GM23338 (cell line): ENCODE results near the gene CHAF1B. TPM values are rescaled to one million over a fixed set of nuclear protein-coding genes. Genes with fewer than 3 reads are reported as not detected.

Experiments
- ATAC-seq: fragments of 200-7000 bp; cut with Tn5 transposase; 3 replicates; pipeline ENCODE4 v1.9.1; 2020
- DNase-seq: peaks from one replicate; pipeline ENCODE4 v3.0.0-alpha.2; 2015; ENCODE audit warnings: low spot score
- H2AFZ ChIP-seq: fragments of 200-600 bp; sonication (generic); 2 replicates; pipeline ENCODE4 v1.8.0; 2016; ENCODE audit warnings: antibody characterized with exemption, mild to moderate bottlenecking, moderate library complexity
- H3F3A ChIP-seq: fragments of 200-600 bp; sonication (generic); replicated peaks from 2 replicates; pipeline ENCODE4 v1.8.0; 2017; ENCODE audit warnings: antibody characterized with exemption, mixed run types, low read depth
- H3K27ac ChIP-seq: fragments of 200-600 bp; sonication (generic); 2 replicates; pipeline ENCODE4 v1.6.1; 2016; ENCODE audit warnings: low read depth
- H3K27me3 ChIP-seq: fragments of 200-600 bp; sonication (generic); 2 replicates; pipeline ENCODE4 v1.8.0; 2016; ENCODE audit warnings: mild to moderate bottlenecking, mixed run types, moderate library complexity; ENCODE audit not compliant: insufficient read depth
- H3K36me3 ChIP-seq: fragments of 200-600 bp; sonication (generic); 2 replicates; pipeline ENCODE4 v1.8.0; 2016; ENCODE audit warnings: mild to moderate bottlenecking; ENCODE audit not compliant: insufficient read depth
- H3K4me1 ChIP-seq: fragments of 200-600 bp; sonication (generic); 2 replicates; pipeline ENCODE4 v1.8.0; 2016; ENCODE audit warnings: mild to moderate bottlenecking, moderate library complexity; ENCODE audit not compliant: insufficient read depth
- H3K4me2 ChIP-seq: fragments of 200-600 bp; sonication (generic); 2 replicates; pipeline ENCODE4 v1.7.1; 2017; ENCODE audit warnings: mixed run types
- H3K4me3 ChIP-seq: fragments of 200-600 bp; sonication (generic); 2 replicates; pipeline ENCODE4 v1.6.1; 2016; ENCODE audit warnings: mixed run types
- H3K79me2 ChIP-seq: fragments of 200-600 bp; sonication (generic); replicated peaks from 2 replicates; pipeline ENCODE4 v1.8.0; 2017; ENCODE audit warnings: mild to moderate bottlenecking; ENCODE audit not compliant: insufficient read depth
- H3K9me2 ChIP-seq: fragments of 200-600 bp; sonication (generic); 2 replicates; pipeline ENCODE4 v1.8.0; 2017; ENCODE audit not compliant: insufficient read depth
- H4K20me1 ChIP-seq: fragments of 200-600 bp; sonication (generic); replicated peaks from 2 replicates; pipeline ENCODE4 v1.8.0; 2017; ENCODE audit warnings: mild to moderate bottlenecking; ENCODE audit not compliant: insufficient read depth
- H3K27ac Mint-ChIP-seq: 2 replicates; pipeline ENCODE4 v1.8.0; 2020; ENCODE audit warnings: inconsistent platforms, mild to moderate bottlenecking, moderate library complexity, mixed read lengths
- H3K27me3 Mint-ChIP-seq: 3 replicates; pipeline ENCODE4 v1.8.0; 2022; ENCODE audit warnings: low read depth, mild to moderate bottlenecking, moderate library complexity, mixed read lengths, inconsistent platforms; ENCODE audit not compliant: insufficient read depth, poor library complexity
- H3K36me3 Mint-ChIP-seq: 3 replicates; pipeline ENCODE4 v1.8.0; 2021; ENCODE audit warnings: low read depth, mild to moderate bottlenecking, inconsistent platforms, moderate library complexity, mixed read lengths
- H3K4me1 Mint-ChIP-seq: 3 replicates; pipeline ENCODE4 v1.8.0; 2020; ENCODE audit warnings: mild to moderate bottlenecking, inconsistent platforms, mixed read lengths
- H3K4me3 Mint-ChIP-seq: 3 replicates; pipeline ENCODE4 v1.8.0; 2021; ENCODE audit warnings: moderate library complexity, mild to moderate bottlenecking, inconsistent platforms, mixed read lengths
- H3K9me3 Mint-ChIP-seq: 3 replicates; pipeline ENCODE4 v1.8.0; 2020; ENCODE audit warnings: moderate library complexity, mild to moderate bottlenecking, inconsistent platforms, mixed read lengths
- CREB1 ChIP-seq: fragments of 250-450 bp; sonication (Bioruptor Pico); IDR thresholded peaks from 2 replicates; pipeline ENCODE4 v1.5.0; 2020; ENCODE audit warnings: low read depth, mild to moderate bottlenecking, moderate library complexity
- EZH2 ChIP-seq: fragments of 200-600 bp; sonication (generic); IDR thresholded peaks from one replicate; pipeline ENCODE4 v1.8.0; 2017; ENCODE audit warnings: antibody characterized with exemption, mild to moderate bottlenecking, low read depth; ENCODE audit not compliant: unreplicated experiment
- EZH2phosphoT487 ChIP-seq: fragments of 200-600 bp; sonication (generic); IDR thresholded peaks from one replicate; pipeline ENCODE4 v1.8.1; 2018; ENCODE audit warnings: antibody characterized with exemption; ENCODE audit not compliant: unreplicated experiment
- JUNB ChIP-seq: IDR thresholded peaks from one replicate; pipeline ENCODE4 v1.6.1; 2016; ENCODE audit warnings: antibody characterized with exemption; ENCODE audit not compliant: unreplicated experiment
- NANOG ChIP-seq: IDR thresholded peaks from 2 replicates; pipeline ENCODE4 v1.6.1; 2016; ENCODE audit warnings: antibody characterized with exemption, borderline replicate concordance
- POLR2AphosphoS5 ChIP-seq: IDR thresholded peaks from 2 replicates; pipeline ENCODE4 v1.6.1; 2016; ENCODE audit warnings: antibody characterized with exemption, low read depth
- STAT1 ChIP-seq: IDR thresholded peaks from one replicate; pipeline ENCODE4 v1.6.1; 2016; ENCODE audit warnings: antibody characterized with exemption; ENCODE audit not compliant: unreplicated experiment
- ZNF114 ChIP-seq: fragments of 250-450 bp; sonication (Bioruptor Pico); IDR thresholded peaks from 2 replicates; pipeline ENCODE4 v1.5.0; 2020; ENCODE audit warnings: mild to moderate bottlenecking, moderate library complexity
- ZNF331 ChIP-seq: fragments of 250-450 bp; sonication (Bioruptor Pico); IDR thresholded peaks from 2 replicates; pipeline ENCODE4 v1.5.0; 2020; ENCODE audit warnings: low read depth, mild to moderate bottlenecking, moderate library complexity
- polyA plus RNA-seq: library from polyadenylated mRNA; unstranded; fragments of >200 nt; fragmentation: Nextera tagmentation; extraction: Ambion mirVana; gene quantifications from 2 replicates; pipeline ENCODE4 v1.2.1, GENCODE V29; 2016
- total RNA-seq: library from RNA; depleted of rRNA; stranded (reverse); fragments of >200 nt; shearing (Covaris generic); gene quantifications from 2 replicates; pipeline ENCODE4 v1.2.3, GENCODE V29; 2014
- TF ChIP-seq, protein P1 (sequence below), 2 experiments: fragments of 200-600 bp in 1 of 2; sonication (generic) in 1 of 2; conservative IDR thresholded peaks; 2 replicates each; pipeline versions ENCODE4 v1.5.1 to v1.6.1; 2016 to 2017; ENCODE audit warnings: antibody characterized with exemption in 2 of 2, low read depth in 2 of 2, mild to moderate bottlenecking in 2 of 2, moderate library complexity in 1 of 2
- TF ChIP-seq, protein P2 (sequence below): IDR thresholded peaks from one replicate; pipeline ENCODE4 v1.6.1; 2018; ENCODE audit warnings: antibody characterized with exemption; ENCODE audit not compliant: unreplicated experiment
- TF ChIP-seq, protein P3 (sequence below): IDR thresholded peaks from 2 replicates; pipeline ENCODE4 v1.6.1; 2016; ENCODE audit warnings: antibody characterized with exemption
- TF ChIP-seq, protein P4 (sequence below): fragments of 250-450 bp; sonication (Bioruptor Pico); IDR thresholded peaks from 2 replicates; pipeline ENCODE4 v1.5.0; 2020; ENCODE audit warnings: mild to moderate bottlenecking, moderate library complexity

CHAF1B gene
- total and polyA plus RNA-seq, 2 experiments from 2014 or later = 7.9 to 13.1 TPM

DNA sequence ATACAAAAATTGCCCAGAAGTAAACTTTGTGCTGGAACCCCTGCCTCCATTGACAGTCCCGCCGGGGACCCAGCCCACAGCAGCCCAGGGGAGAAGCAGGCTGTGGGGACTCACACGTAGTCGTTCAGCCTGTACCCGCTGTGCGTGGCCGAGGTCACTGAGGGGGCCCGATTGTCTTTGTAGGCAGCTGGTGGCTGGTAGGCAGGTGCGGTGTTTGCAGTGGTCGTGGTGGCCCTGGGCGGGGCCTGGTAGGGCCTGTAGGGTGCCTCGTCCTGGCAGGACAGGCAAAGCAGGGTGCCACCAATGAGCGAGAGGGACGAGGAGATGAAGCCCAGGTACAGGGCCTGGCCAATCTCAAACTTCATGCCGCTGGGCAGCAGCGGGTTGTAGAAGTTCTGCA, 75.7 kb downstream of the CHAF1B start:
- Histone ChIP-seq H2AFZ (no peak overlapping the region), H3K4me3 (no peak overlapping the region), H3K4me1 (no peaks in the 10 kb centered on the region), H3K27me3 (no peaks in the 10 kb centered on the region), H3K4me2 (no peak overlapping the region), H3K79me2 (no peaks in the 10 kb centered on the region), H3K27ac (no peak overlapping the region), H3F3A (no peaks in the 10 kb centered on the region), H4K20me1 (no peaks in the 10 kb centered on the region), H3K36me3 (no peaks in the 10 kb centered on the region), H3K9me2 (no peaks in the 10 kb centered on the region)
- ATAC-seq (no peak), DNase-seq (no peak)
- H3K4me1 Mint-ChIP-seq = peaks cover 21% of the 10 kb centered on the region
- no peaks in the 10 kb centered on the region for H3K9me3 Mint-ChIP-seq
- H3K4me3 Mint-ChIP-seq = no peak overlapping the region
- H3K27ac Mint-ChIP-seq = no peak overlapping the region
- H3K36me3 Mint-ChIP-seq = no peaks in the 10 kb centered on the region
- TF ChIP-seq JUNB (no peak), EZH2phosphoT487 (no peak), CREB1 (CRISPR knock-in tag) (no peak), ZNF331 (CRISPR knock-in tag) (no peak), ZNF114 (no peak), STAT1 (no peak), EZH2 (no peak), POLR2AphosphoS5 (no peak), NANOG (no peak)
- TF ChIP-seq, protein P1, sequence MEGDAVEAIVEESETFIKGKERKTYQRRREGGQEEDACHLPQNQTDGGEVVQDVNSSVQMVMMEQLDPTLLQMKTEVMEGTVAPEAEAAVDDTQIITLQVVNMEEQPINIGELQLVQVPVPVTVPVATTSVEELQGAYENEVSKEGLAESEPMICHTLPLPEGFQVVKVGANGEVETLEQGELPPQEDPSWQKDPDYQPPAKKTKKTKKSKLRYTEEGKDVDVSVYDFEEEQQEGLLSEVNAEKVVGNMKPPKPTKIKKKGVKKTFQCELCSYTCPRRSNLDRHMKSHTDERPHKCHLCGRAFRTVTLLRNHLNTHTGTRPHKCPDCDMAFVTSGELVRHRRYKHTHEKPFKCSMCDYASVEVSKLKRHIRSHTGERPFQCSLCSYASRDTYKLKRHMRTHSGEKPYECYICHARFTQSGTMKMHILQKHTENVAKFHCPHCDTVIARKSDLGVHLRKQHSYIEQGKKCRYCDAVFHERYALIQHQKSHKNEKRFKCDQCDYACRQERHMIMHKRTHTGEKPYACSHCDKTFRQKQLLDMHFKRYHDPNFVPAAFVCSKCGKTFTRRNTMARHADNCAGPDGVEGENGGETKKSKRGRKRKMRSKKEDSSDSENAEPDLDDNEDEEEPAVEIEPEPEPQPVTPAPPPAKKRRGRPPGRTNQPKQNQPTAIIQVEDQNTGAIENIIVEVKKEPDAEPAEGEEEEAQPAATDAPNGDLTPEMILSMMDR (conservative IDR thresholded peaks at IDR 0.05; ENCODE audit: low read depth in 2 of 2) = no peak
- TF ChIP-seq, protein P2, sequence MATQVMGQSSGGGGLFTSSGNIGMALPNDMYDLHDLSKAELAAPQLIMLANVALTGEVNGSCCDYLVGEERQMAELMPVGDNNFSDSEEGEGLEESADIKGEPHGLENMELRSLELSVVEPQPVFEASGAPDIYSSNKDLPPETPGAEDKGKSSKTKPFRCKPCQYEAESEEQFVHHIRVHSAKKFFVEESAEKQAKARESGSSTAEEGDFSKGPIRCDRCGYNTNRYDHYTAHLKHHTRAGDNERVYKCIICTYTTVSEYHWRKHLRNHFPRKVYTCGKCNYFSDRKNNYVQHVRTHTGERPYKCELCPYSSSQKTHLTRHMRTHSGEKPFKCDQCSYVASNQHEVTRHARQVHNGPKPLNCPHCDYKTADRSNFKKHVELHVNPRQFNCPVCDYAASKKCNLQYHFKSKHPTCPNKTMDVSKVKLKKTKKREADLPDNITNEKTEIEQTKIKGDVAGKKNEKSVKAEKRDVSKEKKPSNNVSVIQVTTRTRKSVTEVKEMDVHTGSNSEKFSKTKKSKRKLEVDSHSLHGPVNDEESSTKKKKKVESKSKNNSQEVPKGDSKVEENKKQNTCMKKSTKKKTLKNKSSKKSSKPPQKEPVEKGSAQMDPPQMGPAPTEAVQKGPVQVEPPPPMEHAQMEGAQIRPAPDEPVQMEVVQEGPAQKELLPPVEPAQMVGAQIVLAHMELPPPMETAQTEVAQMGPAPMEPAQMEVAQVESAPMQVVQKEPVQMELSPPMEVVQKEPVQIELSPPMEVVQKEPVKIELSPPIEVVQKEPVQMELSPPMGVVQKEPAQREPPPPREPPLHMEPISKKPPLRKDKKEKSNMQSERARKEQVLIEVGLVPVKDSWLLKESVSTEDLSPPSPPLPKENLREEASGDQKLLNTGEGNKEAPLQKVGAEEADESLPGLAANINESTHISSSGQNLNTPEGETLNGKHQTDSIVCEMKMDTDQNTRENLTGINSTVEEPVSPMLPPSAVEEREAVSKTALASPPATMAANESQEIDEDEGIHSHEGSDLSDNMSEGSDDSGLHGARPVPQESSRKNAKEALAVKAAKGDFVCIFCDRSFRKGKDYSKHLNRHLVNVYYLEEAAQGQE = no peak
- TF ChIP-seq, protein P3, sequence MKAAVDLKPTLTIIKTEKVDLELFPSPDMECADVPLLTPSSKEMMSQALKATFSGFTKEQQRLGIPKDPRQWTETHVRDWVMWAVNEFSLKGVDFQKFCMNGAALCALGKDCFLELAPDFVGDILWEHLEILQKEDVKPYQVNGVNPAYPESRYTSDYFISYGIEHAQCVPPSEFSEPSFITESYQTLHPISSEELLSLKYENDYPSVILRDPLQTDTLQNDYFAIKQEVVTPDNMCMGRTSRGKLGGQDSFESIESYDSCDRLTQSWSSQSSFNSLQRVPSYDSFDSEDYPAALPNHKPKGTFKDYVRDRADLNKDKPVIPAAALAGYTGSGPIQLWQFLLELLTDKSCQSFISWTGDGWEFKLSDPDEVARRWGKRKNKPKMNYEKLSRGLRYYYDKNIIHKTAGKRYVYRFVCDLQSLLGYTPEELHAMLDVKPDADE = no peak
- TF ChIP-seq, protein P4, sequence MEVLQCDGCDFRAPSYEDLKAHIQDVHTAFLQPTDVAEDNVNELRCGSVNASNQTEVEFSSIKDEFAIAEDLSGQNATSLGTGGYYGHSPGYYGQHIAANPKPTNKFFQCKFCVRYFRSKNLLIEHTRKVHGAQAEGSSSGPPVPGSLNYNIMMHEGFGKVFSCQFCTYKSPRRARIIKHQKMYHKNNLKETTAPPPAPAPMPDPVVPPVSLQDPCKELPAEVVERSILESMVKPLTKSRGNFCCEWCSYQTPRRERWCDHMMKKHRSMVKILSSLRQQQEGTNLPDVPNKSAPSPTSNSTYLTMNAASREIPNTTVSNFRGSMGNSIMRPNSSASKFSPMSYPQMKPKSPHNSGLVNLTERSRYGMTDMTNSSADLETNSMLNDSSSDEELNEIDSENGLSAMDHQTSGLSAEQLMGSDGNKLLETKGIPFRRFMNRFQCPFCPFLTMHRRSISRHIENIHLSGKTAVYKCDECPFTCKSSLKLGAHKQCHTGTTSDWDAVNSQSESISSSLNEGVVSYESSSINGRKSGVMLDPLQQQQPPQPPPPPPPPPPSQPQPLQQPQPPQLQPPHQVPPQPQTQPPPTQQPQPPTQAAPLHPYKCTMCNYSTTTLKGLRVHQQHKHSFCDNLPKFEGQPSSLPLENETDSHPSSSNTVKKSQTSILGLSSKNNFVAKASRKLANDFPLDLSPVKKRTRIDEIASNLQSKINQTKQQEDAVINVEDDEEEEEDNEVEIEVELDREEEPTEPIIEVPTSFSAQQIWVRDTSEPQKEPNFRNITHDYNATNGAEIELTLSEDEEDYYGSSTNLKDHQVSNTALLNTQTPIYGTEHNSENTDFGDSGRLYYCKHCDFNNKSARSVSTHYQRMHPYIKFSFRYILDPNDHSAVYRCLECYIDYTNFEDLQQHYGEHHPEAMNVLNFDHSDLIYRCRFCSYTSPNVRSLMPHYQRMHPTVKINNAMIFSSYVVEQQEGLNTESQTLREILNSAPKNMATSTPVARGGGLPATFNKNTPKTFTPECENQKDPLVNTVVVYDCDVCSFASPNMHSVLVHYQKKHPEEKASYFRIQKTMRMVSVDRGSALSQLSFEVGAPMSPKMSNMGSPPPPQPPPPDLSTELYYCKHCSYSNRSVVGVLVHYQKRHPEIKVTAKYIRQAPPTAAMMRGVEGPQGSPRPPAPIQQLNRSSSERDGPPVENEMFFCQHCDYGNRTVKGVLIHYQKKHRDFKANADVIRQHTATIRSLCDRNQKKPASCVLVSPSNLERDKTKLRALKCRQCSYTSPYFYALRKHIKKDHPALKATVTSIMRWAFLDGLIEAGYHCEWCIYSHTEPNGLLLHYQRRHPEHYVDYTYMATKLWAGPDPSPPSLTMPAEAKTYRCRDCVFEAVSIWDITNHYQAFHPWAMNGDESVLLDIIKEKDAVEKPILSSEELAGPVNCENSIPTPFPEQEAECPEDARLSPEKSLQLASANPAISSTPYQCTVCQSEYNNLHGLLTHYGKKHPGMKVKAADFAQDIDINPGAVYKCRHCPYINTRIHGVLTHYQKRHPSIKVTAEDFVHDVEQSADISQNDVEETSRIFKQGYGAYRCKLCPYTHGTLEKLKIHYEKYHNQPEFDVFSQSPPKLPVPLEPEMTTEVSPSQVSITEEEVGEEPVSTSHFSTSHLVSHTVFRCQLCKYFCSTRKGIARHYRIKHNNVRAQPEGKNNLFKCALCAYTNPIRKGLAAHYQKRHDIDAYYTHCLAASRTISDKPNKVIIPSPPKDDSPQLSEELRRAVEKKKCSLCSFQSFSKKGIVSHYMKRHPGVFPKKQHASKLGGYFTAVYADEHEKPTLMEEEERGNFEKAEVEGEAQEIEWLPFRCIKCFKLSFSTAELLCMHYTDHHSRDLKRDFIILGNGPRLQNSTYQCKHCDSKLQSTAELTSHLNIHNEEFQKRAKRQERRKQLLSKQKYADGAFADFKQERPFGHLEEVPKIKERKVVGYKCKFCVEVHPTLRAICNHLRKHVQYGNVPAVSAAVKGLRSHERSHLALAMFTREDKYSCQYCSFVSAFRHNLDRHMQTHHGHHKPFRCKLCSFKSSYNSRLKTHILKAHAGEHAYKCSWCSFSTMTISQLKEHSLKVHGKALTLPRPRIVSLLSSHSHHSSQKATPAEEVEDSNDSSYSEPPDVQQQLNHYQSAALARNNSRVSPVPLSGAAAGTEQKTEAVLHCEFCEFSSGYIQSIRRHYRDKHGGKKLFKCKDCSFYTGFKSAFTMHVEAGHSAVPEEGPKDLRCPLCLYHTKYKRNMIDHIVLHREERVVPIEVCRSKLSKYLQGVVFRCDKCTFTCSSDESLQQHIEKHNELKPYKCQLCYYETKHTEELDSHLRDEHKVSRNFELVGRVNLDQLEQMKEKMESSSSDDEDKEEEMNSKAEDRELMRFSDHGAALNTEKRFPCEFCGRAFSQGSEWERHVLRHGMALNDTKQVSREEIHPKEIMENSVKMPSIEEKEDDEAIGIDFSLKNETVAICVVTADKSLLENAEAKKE = no peak
- H3K27me3 Mint-ChIP-seq = peaks cover 2% of the 10 kb centered on the region
